Stimulated activated naive CD8-positive, alpha-beta T cell treated with anti-CD3 and anti-CD28 coated beads, Interleukin-15, Interleukin-2, amounts not matched to agents 100 U/mL and 50 U/mL, for 24 hours (primary cell): ENCODE measurements around the gene PPIP5K1.
"Not testable (repeated sequence)": the region's sequence is repeated elsewhere in the genome, so short reads cannot be mapped to it uniquely, and the experiment has no call there.

ENCODE experiments used
- ATAC-seq: fragments of 150-1000 bp; cut with Tn5 transposase; one replicate; pipeline ENCODE4 v1.10.0; 2021
- DNase-seq: peaks from one replicate; pipeline ENCODE4 v3.0.0; 2021

The PPIP5K1 gene

GRCh38 chr15:43589778-43590466 lies at the start of gene PPIP5K1:
Gene PPIP5K1 (minus strand): TSS chr15:43590208. CDS start chr15:43584504, 5,704 bp downstream.
- ATAC-seq = peak; percentile 96
- DNase-seq = not testable (repeated sequence)

DNA sequence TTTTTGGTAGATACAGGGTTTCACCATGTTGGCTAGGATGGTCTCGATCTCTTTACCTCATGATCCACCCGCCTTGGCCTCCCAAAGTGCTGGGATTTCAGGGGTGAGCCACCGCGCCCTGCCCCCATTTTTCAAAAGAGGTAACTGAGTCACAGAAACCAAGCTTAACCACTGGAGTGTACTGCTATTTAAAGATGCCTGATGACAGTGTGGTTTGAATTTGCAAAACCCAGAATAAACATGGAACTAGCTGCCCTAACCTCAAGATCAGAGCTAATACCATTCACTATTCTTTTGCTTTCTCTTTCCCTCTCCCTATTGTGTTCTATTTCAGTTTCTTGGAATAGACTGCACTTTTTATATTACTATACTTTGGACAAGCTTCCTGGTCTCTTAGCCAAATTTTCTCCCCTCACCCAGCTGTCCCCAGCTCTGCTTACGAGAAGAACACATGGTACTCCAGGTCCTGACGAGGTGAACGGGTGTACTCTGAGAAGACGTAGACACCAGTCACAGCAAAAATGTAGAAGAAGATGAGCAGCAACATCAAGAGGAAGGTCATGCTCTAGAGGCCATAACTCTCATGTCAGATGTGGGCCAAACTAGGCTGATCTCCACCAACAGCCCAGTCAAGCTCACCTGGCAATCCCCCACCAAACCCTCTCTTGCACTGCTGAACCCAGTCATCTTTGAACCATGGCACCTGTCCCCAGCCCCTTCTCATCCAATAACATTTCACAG lies 48.6 kb upstream of the PPIP5K1 start:
- ATAC-seq, DNase-seq: not testable (repeated sequence)

- DNase-seq, ATAC-seq: not testable (repeated sequence)
Measured at GRCh38 chr15:43626937-43627336, 36.9 kb upstream of the PPIP5K1 start.

DNA sequence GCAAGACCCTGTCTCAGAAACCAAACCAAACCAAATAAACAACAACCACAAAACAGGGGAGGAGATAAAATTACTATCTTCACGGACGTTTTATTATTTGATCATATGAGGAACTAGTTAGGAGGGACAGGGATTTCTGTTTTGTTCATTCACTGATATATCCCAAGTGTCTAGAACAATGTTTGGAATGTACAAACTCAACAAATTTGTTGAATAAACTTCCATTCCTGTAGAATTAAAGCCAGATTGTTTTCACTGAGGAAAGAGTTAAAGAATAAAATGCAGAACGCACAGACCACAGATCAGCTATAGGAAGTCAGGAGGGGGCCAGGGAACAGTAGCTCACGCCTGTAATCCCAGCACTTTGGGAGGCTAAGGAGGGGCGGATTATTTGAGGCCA lies 35.1 kb upstream of the PPIP5K1 start:
- ATAC-seq (no peak), DNase-seq (no peak)

- not testable (repeated sequence) for DNase-seq, ATAC-seq
Measured at GRCh38 chr15:43622068-43622799, 32.2 kb upstream of the PPIP5K1 start.

GRCh38 chr15:43618700-43619099 lies 28.7 kb upstream of the PPIP5K1 start, which contains the start of gene STRC:
Gene STRC (minus strand): TSS chr15:43618800. CDS start chr15:43618722, 78 bp downstream.
- ATAC-seq, DNase-seq: not testable (repeated sequence)

- DNase-seq = not testable (repeated sequence)
- ATAC-seq = peak; percentile 46
Measured at GRCh38 chr15:43617750-43618149, 27.7 kb upstream of the PPIP5K1 start.

- not testable (repeated sequence) for DNase-seq, ATAC-seq
Measured at GRCh38 chr15:43602233-43602632, 12.2 kb upstream of the PPIP5K1 start.

DNA sequence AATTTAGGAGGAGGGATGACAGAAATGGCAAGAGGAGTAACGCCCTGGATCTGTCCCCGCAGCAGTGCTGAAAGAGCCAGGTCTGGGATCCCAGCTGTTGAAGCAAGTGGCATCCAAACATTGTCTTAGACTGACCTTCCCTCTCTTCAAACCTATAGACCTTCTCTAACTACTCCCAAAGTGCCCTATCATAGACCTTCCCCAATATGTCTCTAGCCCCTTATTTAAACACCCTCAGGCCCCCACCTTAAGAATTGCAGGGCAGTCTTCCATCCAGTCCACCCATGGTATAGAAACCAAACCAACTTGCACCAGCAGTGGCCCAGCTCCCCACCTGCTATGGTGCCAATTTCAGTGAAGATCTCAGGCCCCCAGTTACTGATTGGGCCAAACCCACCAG lies 10.2 kb upstream of the PPIP5K1 start:
- not testable (repeated sequence) for DNase-seq, ATAC-seq

DNA sequence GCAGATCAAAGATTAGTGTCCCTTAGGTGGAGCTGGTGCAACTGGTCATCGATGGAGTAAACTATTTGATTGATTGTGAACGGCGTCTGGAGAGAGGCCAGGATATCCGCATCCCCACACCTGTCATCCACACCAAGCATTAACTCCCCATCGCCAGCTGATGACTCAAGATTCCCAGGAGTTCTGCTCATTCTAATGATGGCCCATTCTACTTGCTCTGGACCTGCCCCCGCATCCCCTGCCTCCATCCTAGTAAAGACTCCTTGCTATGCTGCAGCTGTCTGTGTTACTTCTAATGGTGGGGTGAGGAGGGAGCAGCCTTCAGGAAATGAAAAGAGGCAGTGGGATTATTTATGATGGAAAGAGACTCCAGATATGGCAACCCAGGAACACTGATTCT lies 9.1 kb upstream of the PPIP5K1 start:
- DNase-seq, ATAC-seq: not testable (repeated sequence)

- not testable (repeated sequence) for DNase-seq
- peak; percentile 50 for ATAC-seq
Measured at GRCh38 chr15:43593328-43594190, 3.6 kb upstream of the PPIP5K1 start, which contains the start of gene CKMT1B. Gene CKMT1B (plus strand): TSS chr15:43594027. CDS start chr15:43594219, 192 bp downstream.

DNA sequence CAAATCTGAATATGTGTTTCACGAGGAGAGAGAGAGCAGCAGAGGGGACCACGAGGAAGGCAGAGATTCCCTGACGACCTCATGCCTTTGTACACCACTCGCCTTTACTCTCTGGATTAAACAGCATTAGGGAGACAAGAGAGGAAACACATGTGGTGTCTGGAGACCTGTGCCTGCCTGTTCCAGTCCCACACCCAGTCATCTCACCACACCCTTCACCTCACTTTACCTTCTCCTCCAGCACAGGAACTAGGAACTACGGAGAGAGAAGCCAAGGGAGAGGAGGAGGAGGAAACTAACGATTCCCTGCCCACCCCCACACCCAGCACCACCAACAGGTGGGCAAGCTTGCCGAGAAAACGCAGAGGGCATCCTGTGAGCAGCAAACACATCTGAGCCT lies 2.8 kb upstream of the PPIP5K1 start:
- DNase-seq, ATAC-seq: not testable (repeated sequence)

GRCh38 chr15:43574607-43575006 lies 15.4 kb downstream of the PPIP5K1 start:
- ATAC-seq, DNase-seq: not testable (repeated sequence)

DNA sequence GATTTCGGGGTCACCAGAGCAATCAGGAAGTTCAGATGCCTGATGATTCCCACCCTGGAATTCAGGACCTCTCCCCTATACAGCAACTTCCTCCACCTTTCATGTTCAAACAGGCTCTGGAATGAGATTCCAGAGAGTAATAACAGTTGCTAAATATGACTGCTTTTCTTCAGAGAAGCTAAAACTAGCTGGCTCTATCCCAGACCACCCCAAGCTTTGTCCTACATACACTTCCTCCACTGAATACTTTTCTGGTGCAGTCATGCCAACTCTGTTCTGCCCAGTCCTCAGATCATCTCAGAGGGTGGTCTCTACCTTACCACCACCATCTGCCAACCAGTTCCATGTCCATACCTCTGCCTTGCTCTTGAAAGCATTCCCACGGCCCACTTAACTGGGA lies 23.4 kb downstream of the PPIP5K1 start:
- ATAC-seq, DNase-seq: not testable (repeated sequence)

DNA sequence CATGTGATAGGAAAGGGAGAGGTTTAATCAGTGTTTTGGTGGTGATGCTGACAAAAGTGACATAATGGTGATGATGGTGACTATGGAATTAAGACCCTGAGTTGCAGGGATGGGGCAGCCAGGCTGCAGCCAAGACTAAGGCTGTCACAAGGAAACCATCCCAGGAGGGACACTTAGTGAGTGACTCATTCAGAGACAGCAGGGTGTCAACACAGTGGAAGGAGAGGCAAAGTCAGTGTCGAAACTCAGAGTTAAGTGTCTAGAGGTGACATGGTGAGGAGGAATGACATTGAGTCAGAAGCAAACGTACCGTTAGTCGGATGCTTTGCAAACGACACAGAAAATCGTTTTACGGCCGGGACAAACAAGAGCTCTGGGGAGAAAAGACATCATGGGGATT lies 26.2 kb downstream of the PPIP5K1 start:
- ATAC-seq, DNase-seq: not testable (repeated sequence)

- not testable (repeated sequence) for ATAC-seq, DNase-seq
Measured at GRCh38 chr15:43562753-43563152, 27.3 kb downstream of the PPIP5K1 start.

DNA sequence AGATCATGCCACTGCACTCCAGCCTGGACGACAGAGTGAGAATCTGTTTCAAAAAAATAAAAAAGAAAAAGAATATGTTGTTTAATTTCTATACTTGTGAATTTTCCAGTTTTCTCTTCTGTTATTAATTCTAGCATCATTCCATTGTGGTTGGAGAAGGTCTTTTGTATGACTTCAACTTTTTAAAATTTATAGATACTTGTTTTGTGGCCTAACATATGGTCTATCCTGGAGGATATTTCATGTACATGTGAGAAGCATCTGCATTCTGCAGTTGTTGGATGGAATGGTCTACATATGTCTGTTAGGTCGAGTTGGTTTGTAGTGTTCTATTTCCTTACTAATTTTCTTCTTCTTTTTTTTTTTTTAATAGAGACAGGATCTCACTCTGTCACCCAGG lies 37.0 kb downstream of the PPIP5K1 start:
- DNase-seq = no peak
- no peak for ATAC-seq

DNA sequence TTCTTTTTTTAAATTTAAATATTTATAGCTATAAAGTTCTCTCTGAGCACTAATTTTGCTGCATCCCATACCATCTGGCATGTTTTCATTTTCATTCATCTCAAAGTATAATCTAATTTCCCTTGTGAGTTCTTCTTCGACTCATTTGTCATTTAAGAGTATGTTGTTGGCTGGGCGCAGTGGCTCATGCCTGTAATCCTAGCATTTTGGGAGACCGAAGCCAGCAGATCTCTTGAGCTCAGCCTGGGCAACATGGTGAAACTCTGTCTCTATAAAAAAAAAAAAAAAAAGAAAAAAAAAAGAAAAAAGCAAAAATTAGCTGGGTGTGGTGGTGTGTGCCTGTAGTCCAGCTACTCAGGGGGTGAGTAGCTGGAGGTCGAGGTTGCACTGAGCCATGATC lies 37.8 kb downstream of the PPIP5K1 start:
- DNase-seq = no peak
- ATAC-seq = no peak

GRCh38 chr15:43550527-43551363 lies 39.3 kb downstream of the PPIP5K1 start:
- DNase-seq (no peak), ATAC-seq (no peak)

DNA sequence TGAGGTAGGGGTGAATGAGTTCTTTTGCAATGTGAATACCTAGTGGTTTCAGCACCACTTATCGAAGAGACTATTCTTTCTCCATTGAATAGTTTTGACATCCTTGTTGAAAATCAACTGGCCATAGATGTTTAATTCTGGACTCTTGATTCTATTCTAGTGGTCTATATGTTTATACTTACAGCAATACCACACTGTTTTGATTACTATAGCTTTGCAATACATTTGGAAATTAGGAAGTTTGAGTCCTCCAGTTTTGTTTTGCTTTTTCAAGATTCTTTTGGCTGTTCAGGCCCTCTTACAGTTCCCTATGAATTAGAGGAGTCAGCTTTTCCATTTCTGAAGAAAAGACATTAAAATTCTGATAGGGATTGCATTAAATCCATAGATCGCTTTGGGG lies 42.5 kb downstream of the PPIP5K1 start:
- no peak for ATAC-seq
- DNase-seq = no peak
